ENCODE results near the gene MDN1. TPM values are rescaled to one million over a fixed set of nuclear protein-coding genes. Genes with fewer than 3 reads are reported as not detected.
"Not testable (repeated sequence)": the region's sequence is repeated elsewhere in the genome, so short reads cannot be mapped to it uniquely, and the experiment has no call there.

Gene MDN1
- polyA plus RNA-seq, 1 experiment, result 3.3 TPM

GRCh38 chr6:89859744-89860143 lies 40.1 kb upstream of the MDN1 start:
- H3K27me3 ChIP-seq (ENCODE audit: control insufficient read depth, insufficient read depth, low read length), result no peaks in the 10 kb centered on the region
- DNase-seq (ENCODE audit: low read depth), result no peak
- TF ChIP-seq CTCF (IDR thresholded peaks at IDR 0.05; ENCODE audit: insufficient read depth, low read depth, low read length), result no peak
- H3K4me3 ChIP-seq (ENCODE audit: low read depth, low read length), result no peak overlapping the region
- CTCF ChIA-PET, result no interaction called here
- peaks cover 13% of the 10 kb centered on the region for H3K36me3 ChIP-seq (ENCODE audit: control insufficient read depth, insufficient read depth, low read length)
- POLR2A ChIA-PET, result no interaction called here

- DNase-seq (ENCODE audit: low read depth), result no peak
- Histone ChIP-seq H3K27me3 (ENCODE audit: control insufficient read depth, insufficient read depth, low read length) (no peaks in the 10 kb centered on the region), H3K36me3 (ENCODE audit: control insufficient read depth, insufficient read depth, low read length) (peaks cover 12% of the 10 kb centered on the region), H3K4me3 (ENCODE audit: low read depth, low read length) (no peak overlapping the region)
- CTCF ChIA-PET, result no interaction called here
- POLR2A ChIA-PET, result no interaction called here
- no peak for TF ChIP-seq CTCF (IDR thresholded peaks at IDR 0.05; ENCODE audit: insufficient read depth, low read depth, low read length)
Measured at GRCh38 chr6:89858041-89858440, 38.4 kb upstream of the MDN1 start.

- ChIA-PET POLR2A (no interaction called here), CTCF (interaction anchor here (0.6 to 1.2 kb wide), 2 partner anchors 12 to 78 kb away, joined by 3 read pairs; no protein-coding TSS in a partner anchor)
- Histone ChIP-seq H3K4me3 (ENCODE audit: low read depth, low read length) (no peak overlapping the region), H3K36me3 (ENCODE audit: control insufficient read depth, insufficient read depth, low read length) (peaks cover 7% of the 10 kb centered on the region), H3K27me3 (ENCODE audit: control insufficient read depth, insufficient read depth, low read length) (no peaks in the 10 kb centered on the region)
- no peak for TF ChIP-seq CTCF (IDR thresholded peaks at IDR 0.05; ENCODE audit: insufficient read depth, low read depth, low read length)
- no peak for DNase-seq (ENCODE audit: low read depth)
Measured at GRCh38 chr6:89853068-89853467, 33.5 kb upstream of the MDN1 start.

- POLR2A ChIA-PET; CTCF ChIA-PET; H3K36me3 ChIP-seq (ENCODE audit: control insufficient read depth, insufficient read depth, low read length): not testable (repeated sequence)
Measured at GRCh38 chr6:89847513-89847912, 27.9 kb upstream of the MDN1 start.

GRCh38 chr6:89843070-89843469 lies 23.5 kb upstream of the MDN1 start:
- Histone ChIP-seq H3K4me3 (ENCODE audit: low read depth, low read length) (no peak overlapping the region), H3K27me3 (ENCODE audit: control insufficient read depth, insufficient read depth, low read length) (no peaks in the 10 kb centered on the region), H3K36me3 (ENCODE audit: control insufficient read depth, insufficient read depth, low read length) (peaks cover 2% of the 10 kb centered on the region)
- POLR2A ChIA-PET, result no interaction called here
- CTCF ChIA-PET, result interaction anchor here (0.6 to 1.1 kb wide), 2 partner anchors 9 to 451 kb away, joined by 3 read pairs; no protein-coding TSS in a partner anchor
- no peak for TF ChIP-seq CTCF (IDR thresholded peaks at IDR 0.05; ENCODE audit: insufficient read depth, low read depth, low read length)
- DNase-seq (ENCODE audit: low read depth), result no peak

More at GRCh38 chr6:89847513-89847912, 27.9 kb upstream of the MDN1 start:
- not testable (repeated sequence) for DNase-seq (ENCODE audit: low read depth); H3K4me3 ChIP-seq (ENCODE audit: low read depth, low read length); H3K27me3 ChIP-seq (ENCODE audit: control insufficient read depth, insufficient read depth, low read length)

- no peak for TF ChIP-seq CTCF (IDR thresholded peaks at IDR 0.05; ENCODE audit: insufficient read depth, low read depth, low read length)
- H3K27me3 ChIP-seq (ENCODE audit: control insufficient read depth, insufficient read depth, low read length), result no peaks in the 10 kb centered on the region
- H3K36me3 ChIP-seq (ENCODE audit: control insufficient read depth, insufficient read depth, low read length), result peaks cover 2% of the 10 kb centered on the region
- no peak overlapping the region for H3K4me3 ChIP-seq (ENCODE audit: low read depth, low read length)
- no peak for DNase-seq (ENCODE audit: low read depth)
- POLR2A ChIA-PET, result no interaction called here
- CTCF ChIA-PET, result interaction anchor here (1.1 kb wide), 1 partner anchor 9 kb away, joined by 3 read pairs; no protein-coding TSS in a partner anchor
Measured at GRCh38 chr6:89842228-89842627, 22.6 kb upstream of the MDN1 start.
